Measurements from ENCODE around the gene TFEC.
"Not testable (repeated sequence)": the region's sequence is repeated elsewhere in the genome, so short reads cannot be mapped to it uniquely, and the experiment has no call there.

TFEC gene, protein sequence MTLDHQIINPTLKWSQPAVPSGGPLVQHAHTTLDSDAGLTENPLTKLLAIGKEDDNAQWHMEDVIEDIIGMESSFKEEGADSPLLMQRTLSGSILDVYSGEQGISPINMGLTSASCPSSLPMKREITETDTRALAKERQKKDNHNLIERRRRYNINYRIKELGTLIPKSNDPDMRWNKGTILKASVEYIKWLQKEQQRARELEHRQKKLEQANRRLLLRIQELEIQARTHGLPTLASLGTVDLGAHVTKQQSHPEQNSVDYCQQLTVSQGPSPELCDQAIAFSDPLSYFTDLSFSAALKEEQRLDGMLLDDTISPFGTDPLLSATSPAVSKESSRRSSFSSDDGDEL

DNA sequence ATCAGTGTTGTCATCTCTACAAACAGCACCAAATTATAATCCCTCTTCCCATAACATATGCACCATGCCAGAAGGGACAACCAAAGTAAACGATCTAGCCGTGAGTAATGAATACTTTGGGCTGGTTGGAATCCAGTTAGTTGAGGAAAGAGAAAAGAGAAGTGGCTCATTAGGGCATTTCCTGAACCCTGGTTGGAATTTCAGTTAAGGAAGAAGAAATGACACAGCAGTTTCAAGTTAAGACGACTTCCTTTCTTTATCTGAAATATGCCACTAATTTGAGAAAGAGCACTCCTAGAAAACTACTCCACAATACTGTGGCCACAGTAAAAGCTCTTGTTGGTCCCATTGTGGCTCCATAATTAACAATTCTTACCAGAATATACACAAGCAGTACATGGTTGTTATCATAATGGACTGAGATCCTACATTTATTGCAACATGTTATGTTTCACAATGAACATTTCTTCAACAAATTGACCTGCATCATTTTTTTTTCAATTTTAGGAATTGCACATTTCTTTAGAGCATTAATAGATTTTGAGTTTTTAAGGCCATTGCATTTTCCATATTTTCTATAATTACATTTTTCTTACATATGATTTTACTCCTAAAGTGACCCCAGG lies at the start of gene TFEC:
TFEC (minus strand) TSS at position 113 of the 626 bp plus-strand sequence. CDS start 46,322 bp downstream, outside the sequence.
- H3K27ac Mint-ChIP-seq = no peak within 1 kb of the TSS
- no peaks in the 10 kb centered on the region for H3K36me3 Mint-ChIP-seq
- H3K4me1 Mint-ChIP-seq (ENCODE audit: low read depth) = no peaks in the 10 kb centered on the region
- no peaks in the 10 kb centered on the region for H3K27me3 Mint-ChIP-seq
- H3K4me3 Mint-ChIP-seq = no peak within 1 kb of the TSS
- no peaks in the 10 kb centered on the region for H3K9me3 Mint-ChIP-seq (ENCODE audit: low read depth)

DNA sequence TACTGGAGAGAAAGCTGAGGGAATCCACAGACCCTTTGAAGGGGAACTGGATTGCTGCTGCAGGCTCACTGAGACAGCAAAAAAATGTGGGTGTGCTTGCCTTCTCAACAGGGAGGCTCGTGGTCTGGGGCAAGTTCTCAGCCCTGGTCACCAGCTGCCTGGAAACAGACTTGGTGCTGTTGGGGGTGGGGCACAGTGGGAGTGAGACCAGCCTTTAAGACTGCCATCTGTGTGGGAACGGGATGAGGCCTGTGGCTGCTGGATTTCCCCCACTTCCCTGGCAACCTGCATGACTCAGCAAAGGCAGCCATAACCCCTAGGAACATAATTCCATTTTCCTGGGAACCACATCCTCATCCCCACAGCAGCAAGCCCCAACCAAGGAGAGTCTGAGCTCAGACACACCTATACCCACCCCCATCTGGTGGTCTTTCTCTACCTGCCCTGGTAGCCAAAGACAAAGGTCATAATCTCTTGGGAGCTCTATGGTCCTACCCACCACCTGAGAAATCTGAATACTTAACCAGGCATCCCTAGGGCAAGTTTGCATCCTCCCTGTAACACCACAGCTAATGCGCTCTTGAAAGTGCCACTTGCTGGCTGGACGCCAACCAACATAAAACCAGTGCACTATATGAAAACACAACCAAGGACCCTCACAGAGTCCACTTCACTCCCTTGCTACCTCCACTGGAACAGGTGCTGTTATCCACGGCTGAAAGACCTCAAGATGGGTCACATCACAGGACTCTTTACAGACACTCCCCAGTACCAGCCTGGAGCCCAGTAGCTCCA lies 45.0 kb upstream of the TFEC start:
- no peaks in the 10 kb centered on the region for H3K9me3 Mint-ChIP-seq (ENCODE audit: low read depth)
- no peaks in the 10 kb centered on the region for H3K27me3 Mint-ChIP-seq
- H3K27ac Mint-ChIP-seq = no peak overlapping the region
- no peaks in the 10 kb centered on the region for H3K4me1 Mint-ChIP-seq (ENCODE audit: low read depth)
- no peaks in the 10 kb centered on the region for H3K36me3 Mint-ChIP-seq
- H3K4me3 Mint-ChIP-seq = no peak overlapping the region

DNA sequence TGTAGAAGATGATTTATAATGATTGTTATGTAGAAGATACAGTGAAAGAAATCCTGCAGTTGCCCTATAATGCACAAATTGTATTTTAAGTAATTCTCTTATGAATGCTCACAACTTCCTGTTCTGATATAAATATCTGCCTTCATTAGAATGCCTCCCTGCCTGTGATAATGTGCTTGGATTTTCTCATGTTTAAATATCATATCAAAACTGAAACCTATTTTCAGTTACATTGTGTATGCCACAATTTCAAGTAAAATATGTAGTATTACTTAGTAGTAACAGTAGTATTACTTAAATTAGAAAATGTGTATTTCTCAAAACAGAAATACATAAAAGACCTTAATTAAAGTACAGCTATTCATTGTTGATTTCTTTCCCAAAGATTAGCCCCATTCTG lies 41.1 kb upstream of the TFEC start:
- no peaks in the 10 kb centered on the region for H3K4me1 Mint-ChIP-seq (ENCODE audit: low read depth)
- H3K27me3 Mint-ChIP-seq = peaks cover 2% of the 10 kb centered on the region
- H3K9me3 Mint-ChIP-seq (ENCODE audit: low read depth) = no peaks in the 10 kb centered on the region
- no peak overlapping the region for H3K4me3 Mint-ChIP-seq
- H3K27ac Mint-ChIP-seq = no peak overlapping the region
- H3K36me3 Mint-ChIP-seq = no peaks in the 10 kb centered on the region

DNA sequence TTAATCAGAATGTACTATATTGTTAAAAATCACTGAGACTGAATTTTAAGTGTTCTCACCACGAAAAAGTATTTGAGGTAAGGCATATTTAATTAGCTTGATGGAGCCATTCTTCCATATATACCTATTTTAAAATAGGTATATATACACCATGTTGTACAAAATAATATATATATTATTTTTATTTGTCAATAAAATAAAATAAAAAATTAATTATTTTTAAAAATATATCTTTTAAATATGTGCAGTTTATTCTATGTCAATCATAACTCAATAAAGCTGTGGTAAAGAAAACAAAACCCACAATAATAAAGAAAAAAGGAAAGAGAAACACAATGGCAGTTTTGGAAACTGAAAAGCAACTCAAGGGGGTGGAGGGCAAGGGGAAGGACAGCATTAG lies 33.6 kb upstream of the TFEC start:
- no peaks in the 10 kb centered on the region for H3K36me3 Mint-ChIP-seq
- no peak overlapping the region for H3K4me3 Mint-ChIP-seq
- H3K27ac Mint-ChIP-seq = no peak overlapping the region

DNA sequence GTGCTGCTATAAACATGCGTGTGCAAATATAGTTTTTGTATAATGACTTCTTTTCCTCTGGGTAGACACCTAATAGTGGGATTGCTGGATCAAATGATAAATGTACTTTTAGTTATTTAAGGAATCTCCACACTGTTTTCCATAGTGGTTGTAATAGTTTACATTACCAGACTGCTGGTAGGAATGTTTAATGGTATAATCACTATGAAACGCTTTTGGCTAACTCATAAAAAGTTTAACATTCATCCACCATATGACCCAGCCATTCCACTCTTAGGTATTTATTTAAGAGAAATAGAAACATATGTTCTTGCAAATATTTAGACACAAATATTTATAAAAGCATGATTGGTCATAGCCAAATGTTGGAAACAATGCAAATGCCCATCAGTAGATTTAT lies 32.1 kb upstream of the TFEC start:
- H3K36me3 Mint-ChIP-seq = no peaks in the 10 kb centered on the region
- H3K4me1 Mint-ChIP-seq (ENCODE audit: low read depth) = no peaks in the 10 kb centered on the region
- no peak overlapping the region for H3K4me3 Mint-ChIP-seq
- no peaks in the 10 kb centered on the region for H3K9me3 Mint-ChIP-seq (ENCODE audit: low read depth)
- H3K27me3 Mint-ChIP-seq = no peaks in the 10 kb centered on the region
- no peak overlapping the region for H3K27ac Mint-ChIP-seq

More for the DNA sequence above, 33.6 kb upstream of the TFEC start:
- H3K27me3 Mint-ChIP-seq = peaks cover 2% of the 10 kb centered on the region
- H3K9me3 Mint-ChIP-seq (ENCODE audit: low read depth) = no peaks in the 10 kb centered on the region
- no peaks in the 10 kb centered on the region for H3K4me1 Mint-ChIP-seq (ENCODE audit: low read depth)

DNA sequence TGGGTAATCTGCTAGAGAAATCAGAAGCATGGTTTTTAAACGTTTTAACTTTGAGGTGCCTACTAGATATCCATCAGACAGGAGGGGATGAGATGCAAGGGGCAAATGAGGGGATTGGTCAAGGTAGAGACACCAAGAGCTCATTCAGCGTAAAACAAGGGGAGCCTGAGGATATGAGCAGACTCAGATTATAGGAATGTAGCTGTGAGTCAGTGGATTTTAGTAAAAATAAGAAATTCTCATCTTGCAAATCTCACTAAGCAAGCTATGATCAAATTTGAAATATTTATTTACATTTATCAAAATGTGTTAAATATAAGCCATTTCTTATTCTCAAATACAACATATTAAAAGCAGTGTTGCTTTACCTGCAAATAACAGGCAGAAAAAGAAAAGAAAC lies 21.4 kb upstream of the TFEC start:
- Mint-ChIP-seq H3K9me3 (ENCODE audit: low read depth) (no peaks in the 10 kb centered on the region), H3K4me3 (no peak overlapping the region), H3K4me1 (ENCODE audit: low read depth) (no peaks in the 10 kb centered on the region), H3K27ac (no peak overlapping the region), H3K36me3 (no peaks in the 10 kb centered on the region), H3K27me3 (no peaks in the 10 kb centered on the region)

DNA sequence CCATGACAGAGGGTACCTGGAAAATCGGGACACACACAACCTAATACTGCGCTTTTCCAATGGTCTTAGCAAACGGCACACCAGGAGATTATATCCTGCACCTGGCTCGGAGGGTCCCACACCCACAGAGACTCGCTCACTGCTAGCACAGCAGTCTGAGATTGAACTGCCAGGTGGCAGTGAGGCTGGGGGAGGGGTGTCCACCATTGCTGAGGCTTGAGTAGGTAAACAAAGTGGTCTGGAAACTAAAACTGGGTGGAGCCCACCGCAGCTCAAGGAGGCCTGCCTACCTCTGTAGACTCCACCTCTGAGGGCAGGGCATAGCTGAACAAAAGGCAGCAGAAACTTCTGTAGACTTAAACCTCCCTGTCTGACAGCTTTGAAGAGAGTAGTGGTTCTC lies 16.7 kb upstream of the TFEC start:
- H3K4me1 Mint-ChIP-seq (ENCODE audit: low read depth); H3K27me3 Mint-ChIP-seq; H3K4me3 Mint-ChIP-seq; H3K36me3 Mint-ChIP-seq; H3K27ac Mint-ChIP-seq; H3K9me3 Mint-ChIP-seq (ENCODE audit: low read depth): not testable (repeated sequence)

DNA sequence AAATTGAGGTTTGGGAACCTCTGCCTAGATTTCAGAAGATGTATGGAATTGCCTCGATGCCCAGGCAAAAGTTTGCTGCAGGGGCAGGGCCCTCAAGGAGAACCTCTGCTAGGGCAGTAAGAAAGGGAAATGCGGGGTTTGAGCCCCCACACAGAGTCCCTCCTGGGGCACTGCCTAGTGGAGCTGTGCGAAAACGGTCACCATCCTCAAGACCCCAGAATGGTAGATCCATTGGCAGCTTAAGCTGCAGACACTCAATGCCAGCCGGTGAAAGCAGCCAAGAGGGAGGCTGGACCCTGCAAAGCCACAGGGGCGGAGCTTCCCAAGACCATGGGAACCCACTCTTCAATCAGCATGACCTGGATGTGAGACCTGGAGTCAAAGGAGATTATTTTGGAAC lies 15.0 kb upstream of the TFEC start:
- no peak overlapping the region for H3K4me3 Mint-ChIP-seq
- no peaks in the 10 kb centered on the region for H3K27me3 Mint-ChIP-seq
- no peak overlapping the region for H3K27ac Mint-ChIP-seq
- H3K36me3 Mint-ChIP-seq = no peaks in the 10 kb centered on the region
- H3K4me1 Mint-ChIP-seq (ENCODE audit: low read depth) = no peaks in the 10 kb centered on the region
- H3K9me3 Mint-ChIP-seq (ENCODE audit: low read depth) = no peaks in the 10 kb centered on the region

DNA sequence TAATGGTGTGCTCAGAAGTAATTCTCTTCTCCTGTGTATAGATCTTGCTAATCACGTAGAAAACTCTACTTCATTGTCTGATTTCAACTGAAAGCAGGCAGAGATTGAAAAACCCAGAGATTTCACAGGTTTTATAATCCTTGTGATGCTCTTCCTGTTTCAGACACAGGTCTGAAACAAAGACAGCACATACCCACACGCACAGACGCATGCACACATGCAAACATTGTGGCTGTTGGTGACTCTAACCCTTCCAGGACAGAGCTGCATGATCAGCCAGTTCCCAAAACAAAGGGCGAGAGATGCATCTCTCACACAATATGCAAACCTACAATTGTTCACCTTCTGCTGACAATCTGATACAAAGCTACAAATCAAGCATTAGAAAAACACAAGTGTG lies 11.1 kb upstream of the TFEC start:
- no peak overlapping the region for H3K4me3 Mint-ChIP-seq
- H3K4me1 Mint-ChIP-seq (ENCODE audit: low read depth) = no peaks in the 10 kb centered on the region
- no peaks in the 10 kb centered on the region for H3K36me3 Mint-ChIP-seq
- no peaks in the 10 kb centered on the region for H3K9me3 Mint-ChIP-seq (ENCODE audit: low read depth)
- no peak overlapping the region for H3K27ac Mint-ChIP-seq
- peaks cover 1% of the 10 kb centered on the region for H3K27me3 Mint-ChIP-seq

DNA sequence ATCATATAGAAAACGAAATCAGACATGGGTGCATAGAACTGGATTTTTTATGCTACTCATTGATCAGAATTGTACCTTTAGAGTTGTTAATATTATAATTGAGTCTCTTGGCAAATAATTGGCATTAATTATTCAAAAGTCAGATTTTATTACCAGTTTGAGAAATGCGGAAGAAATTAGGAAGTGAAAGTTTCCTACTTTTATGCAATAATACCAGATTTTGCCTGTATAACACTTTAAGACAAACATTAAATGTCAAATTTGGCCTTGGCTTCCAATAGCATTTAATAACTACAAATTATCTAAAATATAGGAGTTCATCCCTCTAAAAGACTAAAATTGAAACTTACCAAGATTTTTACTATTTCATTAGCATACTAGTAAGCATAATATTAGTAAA lies 6.8 kb upstream of the TFEC start:
- no peaks in the 10 kb centered on the region for H3K9me3 Mint-ChIP-seq (ENCODE audit: low read depth)
- no peak overlapping the region for H3K4me3 Mint-ChIP-seq
- no peak overlapping the region for H3K27ac Mint-ChIP-seq
- H3K4me1 Mint-ChIP-seq (ENCODE audit: low read depth) = no peaks in the 10 kb centered on the region
- H3K36me3 Mint-ChIP-seq = no peaks in the 10 kb centered on the region
- H3K27me3 Mint-ChIP-seq = peaks cover 1% of the 10 kb centered on the region

DNA sequence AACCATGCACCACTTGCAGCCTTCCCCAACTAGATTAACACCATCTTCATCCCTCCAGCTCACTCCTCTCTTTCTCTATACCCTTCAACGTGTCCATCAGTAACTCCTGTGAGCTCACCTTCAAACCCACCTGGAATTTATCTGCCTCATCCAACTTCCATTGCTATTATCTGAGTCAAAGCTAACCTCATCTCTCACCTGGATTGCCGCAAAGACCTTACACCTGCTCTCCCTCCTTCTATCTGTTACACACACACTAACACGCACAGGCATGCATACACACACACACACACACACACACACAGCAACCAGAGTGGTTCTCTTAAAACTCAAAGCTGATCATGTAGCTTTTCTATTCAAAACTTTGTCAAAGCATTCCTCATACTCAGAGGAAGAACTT lies 3.8 kb upstream of the TFEC start:
- no peak overlapping the region for H3K27ac Mint-ChIP-seq
- no peaks in the 10 kb centered on the region for H3K9me3 Mint-ChIP-seq (ENCODE audit: low read depth)
- H3K4me1 Mint-ChIP-seq (ENCODE audit: low read depth) = no peaks in the 10 kb centered on the region
- H3K36me3 Mint-ChIP-seq = no peaks in the 10 kb centered on the region
- H3K4me3 Mint-ChIP-seq = no peak overlapping the region
- no peaks in the 10 kb centered on the region for H3K27me3 Mint-ChIP-seq

DNA sequence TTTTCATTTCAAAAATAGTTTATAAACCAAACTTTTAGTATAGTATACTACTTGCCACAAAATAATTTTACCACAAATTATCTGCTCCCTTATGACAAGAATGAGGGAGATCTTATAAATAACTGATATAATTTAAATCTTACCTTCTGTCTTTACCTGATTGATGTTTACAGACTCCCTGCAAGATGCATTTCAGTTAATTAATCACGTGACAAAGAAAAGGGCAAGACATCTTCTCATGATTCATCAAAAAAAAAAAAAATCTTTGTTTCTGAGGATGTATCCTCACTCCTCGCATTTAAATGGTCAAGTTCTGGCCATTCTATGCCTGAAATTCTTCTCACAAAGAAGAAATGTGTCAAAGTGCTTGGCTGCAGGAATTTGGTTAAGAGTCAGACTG lies 2.3 kb upstream of the TFEC start:
- Mint-ChIP-seq H3K36me3 (no peaks in the 10 kb centered on the region), H3K27me3 (no peaks in the 10 kb centered on the region), H3K9me3 (ENCODE audit: low read depth) (no peaks in the 10 kb centered on the region), H3K4me3 (no peak overlapping the region), H3K4me1 (ENCODE audit: low read depth) (no peaks in the 10 kb centered on the region), H3K27ac (no peak overlapping the region)

DNA sequence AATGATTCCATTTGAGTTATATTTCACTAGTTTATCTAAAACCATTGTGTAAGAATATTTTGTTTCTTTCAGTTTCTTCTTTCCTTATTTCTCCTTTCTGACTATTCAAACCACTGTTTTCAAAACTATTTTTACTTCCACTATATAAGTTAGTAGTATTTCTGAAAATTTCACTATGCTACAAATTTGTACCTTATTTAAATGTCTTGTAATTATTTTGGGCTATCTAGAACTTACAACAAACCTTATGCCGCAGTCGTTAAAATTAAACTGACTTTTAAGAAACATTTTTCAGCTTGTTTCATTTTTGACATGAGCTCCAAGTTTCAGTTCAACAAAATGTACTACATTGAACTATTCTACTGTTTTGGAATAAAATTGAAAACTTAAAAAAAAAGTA lies 1.8 kb downstream of the TFEC start:
- H3K4me3 Mint-ChIP-seq = no peak overlapping the region
- no peaks in the 10 kb centered on the region for H3K27me3 Mint-ChIP-seq
- no peaks in the 10 kb centered on the region for H3K4me1 Mint-ChIP-seq (ENCODE audit: low read depth)
- no peaks in the 10 kb centered on the region for H3K36me3 Mint-ChIP-seq
- no peak overlapping the region for H3K27ac Mint-ChIP-seq
- no peaks in the 10 kb centered on the region for H3K9me3 Mint-ChIP-seq (ENCODE audit: low read depth)

DNA sequence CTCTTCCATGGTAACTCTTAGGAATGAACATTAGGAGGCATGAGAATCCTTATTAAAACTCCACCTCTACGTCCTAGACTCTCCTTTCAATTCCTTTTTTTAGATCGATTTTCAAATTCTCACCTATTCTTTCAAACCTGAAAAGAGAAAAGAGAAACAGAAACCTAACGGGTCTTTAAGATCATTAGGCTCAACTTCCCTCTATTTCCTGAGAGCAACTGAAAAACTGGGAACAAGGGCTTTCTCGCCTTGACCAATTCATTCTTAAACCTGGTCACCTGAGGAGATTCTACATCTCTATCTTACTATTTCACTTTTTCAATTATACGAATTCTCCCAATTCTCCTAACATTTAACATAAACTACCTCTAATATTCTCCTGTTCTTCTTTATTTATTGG lies 2.8 kb downstream of the TFEC start:
- H3K36me3 Mint-ChIP-seq = no peaks in the 10 kb centered on the region
- H3K9me3 Mint-ChIP-seq (ENCODE audit: low read depth) = no peaks in the 10 kb centered on the region
- H3K4me1 Mint-ChIP-seq (ENCODE audit: low read depth) = no peaks in the 10 kb centered on the region
- H3K27me3 Mint-ChIP-seq = no peaks in the 10 kb centered on the region
- H3K4me3 Mint-ChIP-seq = no peak overlapping the region
- H3K27ac Mint-ChIP-seq = no peak overlapping the region

All from activated naive CD8-positive, alpha-beta T cell (primary cell).